ENCODE measurements around the gene DENND2A. TPM values are rescaled to one million over a fixed set of nuclear protein-coding genes. Genes with fewer than 3 reads are reported as not detected.

The DENND2A gene
- total and polyA plus RNA-seq, 2 donors (not counting 1 experiment from before 2014, with no cell fraction given) = 30.6 to 39.0 TPM

DNA sequence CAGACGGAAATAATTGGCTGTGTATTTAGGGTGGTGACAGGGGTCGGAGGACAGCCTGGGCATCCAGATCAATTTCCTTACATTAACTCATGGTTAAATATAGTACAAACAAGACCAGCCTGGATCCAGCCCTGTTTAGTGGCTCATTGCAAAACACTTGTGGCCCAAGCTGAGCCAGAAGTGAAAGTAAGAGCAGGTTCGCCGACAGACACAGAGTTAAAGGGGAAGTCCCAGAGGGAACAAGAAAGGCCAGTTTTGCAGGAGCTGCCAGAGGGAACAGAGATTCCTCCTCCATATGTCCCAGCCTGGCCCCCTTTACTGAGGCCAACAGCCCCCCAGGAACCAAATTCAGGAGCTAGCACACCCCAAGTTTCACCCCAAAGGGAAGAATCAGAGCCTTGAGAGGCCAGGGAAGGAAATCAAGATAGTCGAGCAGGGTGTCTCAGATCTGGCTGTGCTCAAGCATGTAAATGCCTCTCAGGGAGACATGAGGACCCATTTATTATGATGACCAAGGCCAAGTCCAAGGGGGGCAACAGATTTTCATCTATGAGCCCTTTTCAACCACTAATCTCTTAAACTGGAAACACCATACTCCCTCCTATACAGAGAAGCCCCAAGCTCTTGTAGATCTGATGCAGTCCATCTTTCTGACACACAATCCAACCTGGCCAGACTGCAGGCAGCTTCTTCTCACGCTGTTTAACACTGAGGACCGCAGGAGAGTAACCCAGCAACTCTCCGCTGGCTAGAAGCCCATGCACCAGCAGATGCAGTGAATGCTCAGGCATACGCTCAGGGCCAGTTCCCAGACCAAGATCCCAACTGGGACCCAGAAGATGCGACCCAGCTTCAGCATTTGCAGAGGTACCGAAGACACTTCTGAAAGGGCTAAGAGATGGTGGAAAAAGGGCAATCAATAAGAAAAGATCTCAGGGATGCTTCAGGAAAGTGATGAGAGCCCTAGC, 16.2 kb upstream of the DENND2A start:
- Histone ChIP-seq H3K9ac (ENCODE audit: insufficient read depth, low read length) (no peak overlapping the region), H3K36me3 (ENCODE audit: control insufficient read depth, insufficient read depth, low read length) (no peaks in the 10 kb centered on the region), H3K4me3 (replicated peaks in 1 of 4; ENCODE audit: control extremely low read depth in 1 of 4, insufficient read depth in 1 of 4, low read depth in 3 of 4, low read length in 4 of 4) (peak overlapping the region; percentile 34 to 48 (median 37)), H3K27ac (ENCODE audit: insufficient read depth, low read length) (peak overlapping the region; percentile 56), H3K9me3 (ENCODE audit: control insufficient read depth, insufficient read depth, low read depth, low read length) (no peaks in the 10 kb centered on the region), H3K4me1 (ENCODE audit: control insufficient read depth, extremely low read depth, insufficient read depth, low read length) (peaks cover 3% of the 10 kb centered on the region), H4K20me1 (ENCODE audit: control insufficient read depth, extremely low read depth, insufficient read depth, low read length) (no peaks in the 10 kb centered on the region), H2AFZ (ENCODE audit: low read length) (peak overlapping the region; percentile 86), H3K79me2 (ENCODE audit: control insufficient read depth, insufficient read depth, low read length) (no peaks in the 10 kb centered on the region), H3K4me2 (ENCODE audit: extremely low read depth, insufficient read depth, low read length) (peak overlapping the region; percentile 90), H3K27me3 (ENCODE audit: control insufficient read depth, insufficient read depth, low read length) (no peaks in the 10 kb centered on the region)
- peak in 1 of 2 donors; percentile 79 for DNase-seq (ENCODE audit: low read depth in 2 of 2)
- no peak for TF ChIP-seq EZH2 (IDR thresholded peaks at IDR 0.05; ENCODE audit: low read length, missing control alignments)
- TF ChIP-seq, protein P1, sequence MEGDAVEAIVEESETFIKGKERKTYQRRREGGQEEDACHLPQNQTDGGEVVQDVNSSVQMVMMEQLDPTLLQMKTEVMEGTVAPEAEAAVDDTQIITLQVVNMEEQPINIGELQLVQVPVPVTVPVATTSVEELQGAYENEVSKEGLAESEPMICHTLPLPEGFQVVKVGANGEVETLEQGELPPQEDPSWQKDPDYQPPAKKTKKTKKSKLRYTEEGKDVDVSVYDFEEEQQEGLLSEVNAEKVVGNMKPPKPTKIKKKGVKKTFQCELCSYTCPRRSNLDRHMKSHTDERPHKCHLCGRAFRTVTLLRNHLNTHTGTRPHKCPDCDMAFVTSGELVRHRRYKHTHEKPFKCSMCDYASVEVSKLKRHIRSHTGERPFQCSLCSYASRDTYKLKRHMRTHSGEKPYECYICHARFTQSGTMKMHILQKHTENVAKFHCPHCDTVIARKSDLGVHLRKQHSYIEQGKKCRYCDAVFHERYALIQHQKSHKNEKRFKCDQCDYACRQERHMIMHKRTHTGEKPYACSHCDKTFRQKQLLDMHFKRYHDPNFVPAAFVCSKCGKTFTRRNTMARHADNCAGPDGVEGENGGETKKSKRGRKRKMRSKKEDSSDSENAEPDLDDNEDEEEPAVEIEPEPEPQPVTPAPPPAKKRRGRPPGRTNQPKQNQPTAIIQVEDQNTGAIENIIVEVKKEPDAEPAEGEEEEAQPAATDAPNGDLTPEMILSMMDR (conservative IDR thresholded peaks at IDR 0.05 in 1 of 2, IDR thresholded peaks at IDR 0.05 in 1 of 2; ENCODE audit: low read depth in 1 of 2, low read length in 2 of 2) = no peak

DNA sequence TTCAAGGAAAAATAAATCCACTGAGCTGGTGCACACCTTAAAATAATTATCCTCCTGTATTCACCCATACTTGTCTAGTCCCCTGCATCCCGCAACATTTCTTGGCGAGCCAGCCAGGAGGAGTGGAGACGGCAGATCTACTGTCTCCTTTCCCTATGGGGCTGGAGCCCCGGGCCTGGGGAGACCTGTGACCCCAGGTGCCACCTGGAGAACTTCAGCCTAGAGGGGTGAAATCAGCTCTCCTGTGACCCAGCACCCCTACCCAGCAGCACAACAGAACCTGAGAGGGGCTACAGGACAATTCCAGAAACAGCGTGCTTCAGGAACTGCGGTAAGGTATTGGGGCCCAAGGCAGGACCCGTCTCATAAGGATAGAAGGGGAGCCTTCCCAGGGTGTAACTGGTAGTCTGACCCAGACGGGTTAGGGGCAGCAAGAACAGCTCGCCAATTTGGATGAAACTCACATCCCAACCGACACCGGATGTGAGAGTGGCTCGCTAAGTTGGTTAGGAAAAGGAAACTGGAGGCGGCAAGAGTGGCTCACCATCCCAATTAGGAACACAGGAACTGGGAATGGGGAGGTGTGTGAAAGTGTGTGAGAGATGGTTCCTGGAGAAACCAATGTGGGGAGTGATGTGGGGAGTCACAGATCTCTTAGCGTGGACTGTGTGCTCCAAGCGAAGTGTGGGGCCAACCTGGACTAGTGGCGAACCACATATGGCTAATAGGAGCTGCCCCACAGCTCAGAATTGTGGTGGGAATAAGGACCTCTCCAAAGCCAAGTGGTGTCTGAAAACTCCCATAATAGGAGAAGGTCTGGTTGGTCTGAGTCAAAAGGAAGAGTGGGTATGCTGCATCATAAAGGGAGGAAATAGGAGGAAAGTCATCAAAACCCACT, 15.1 kb upstream of the DENND2A start:
- Histone ChIP-seq H2AFZ (ENCODE audit: low read length) (peak overlapping the region; percentile 65), H3K4me3 (replicated peaks in 1 of 4; ENCODE audit: control extremely low read depth in 1 of 4, insufficient read depth in 1 of 4, low read depth in 3 of 4, low read length in 4 of 4) (peak overlapping the region; percentile 34 to 48 (median 37))

More for the DNA sequence above, 15.1 kb upstream of the DENND2A start:
- Histone ChIP-seq H3K27ac (ENCODE audit: insufficient read depth, low read length) (no peak overlapping the region), H3K4me1 (ENCODE audit: control insufficient read depth, extremely low read depth, insufficient read depth, low read length) (peaks cover 3% of the 10 kb centered on the region), H4K20me1 (ENCODE audit: control insufficient read depth, extremely low read depth, insufficient read depth, low read length) (no peaks in the 10 kb centered on the region), H3K36me3 (ENCODE audit: control insufficient read depth, insufficient read depth, low read length) (no peaks in the 10 kb centered on the region), H3K79me2 (ENCODE audit: control insufficient read depth, insufficient read depth, low read length) (no peaks in the 10 kb centered on the region), H3K27me3 (ENCODE audit: control insufficient read depth, insufficient read depth, low read length) (no peaks in the 10 kb centered on the region), H3K9me3 (ENCODE audit: control insufficient read depth, insufficient read depth, low read depth, low read length) (no peaks in the 10 kb centered on the region), H3K9ac (ENCODE audit: insufficient read depth, low read length) (no peak overlapping the region), H3K4me2 (ENCODE audit: extremely low read depth, insufficient read depth, low read length) (peak overlapping the region; percentile 90)
- TF ChIP-seq, protein P1 (conservative IDR thresholded peaks at IDR 0.05 in 1 of 2, IDR thresholded peaks at IDR 0.05 in 1 of 2; ENCODE audit: low read depth in 1 of 2, low read length in 2 of 2) = no peak
- TF ChIP-seq EZH2 (IDR thresholded peaks at IDR 0.05; ENCODE audit: low read length, missing control alignments) = no peak
- no peak for DNase-seq (ENCODE audit: low read depth in 2 of 2)

Measured in fibroblast of lung (primary cell).